NCI-H2171 (cell line): Measurements from ENCODE around the gene CACNA1E.

Experiments
- DNase-seq: peaks from one replicate; lab custom pipeline; 2025; lab: John Stamatoyannopoulos, UW

The CACNA1E gene

GRCh38 chr1:181680871-181681270, 197.6 kb downstream of the CACNA1E start:
- no peak for DNase-seq

GRCh38 chr1:181685211-181685610, 201.9 kb downstream of the CACNA1E start:
- no peak for DNase-seq

GRCh38 chr1:181701891-181702290, 218.6 kb downstream of the CACNA1E start:
- DNase-seq = no peak

GRCh38 chr1:181704546-181704945, 221.2 kb downstream of the CACNA1E start:
- DNase-seq = no peak

GRCh38 chr1:181711820-181712219, 228.5 kb downstream of the CACNA1E start:
- no peak for DNase-seq

GRCh38 chr1:181712711-181713110, 229.4 kb downstream of the CACNA1E start:
- no peak for DNase-seq

GRCh38 chr1:181714428-181714827, 231.1 kb downstream of the CACNA1E start:
- no peak for DNase-seq

- DNase-seq = no peak
Measured at GRCh38 chr1:181718034-181718433, 234.7 kb downstream of the CACNA1E start.

- no peak for DNase-seq
Measured at GRCh38 chr1:181726320-181727012, 243.1 kb downstream of the CACNA1E start.

- DNase-seq = no peak
Measured at GRCh38 chr1:181730606-181731005, 247.3 kb downstream of the CACNA1E start.

- DNase-seq = no peak
Measured at GRCh38 chr1:181732218-181732990, 249.1 kb downstream of the CACNA1E start.

- no peak for DNase-seq
Measured at GRCh38 chr1:181733486-181733885, 250.2 kb downstream of the CACNA1E start.

- no peak for DNase-seq
Measured at GRCh38 chr1:181737056-181737455, 253.7 kb downstream of the CACNA1E start.

- no peak for DNase-seq
Measured at GRCh38 chr1:181739214-181739613, 255.9 kb downstream of the CACNA1E start.

- DNase-seq = no peak
Measured at GRCh38 chr1:181742426-181742825, 259.1 kb downstream of the CACNA1E start.

- DNase-seq = no peak
Measured at GRCh38 chr1:181743878-181744312, 260.6 kb downstream of the CACNA1E start.

GRCh38 chr1:181746224-181746623, 262.9 kb downstream of the CACNA1E start:
- no peak for DNase-seq

- DNase-seq = no peak
Measured at GRCh38 chr1:181748013-181748412, 264.7 kb downstream of the CACNA1E start.

- DNase-seq = no peak
Measured at GRCh38 chr1:181754103-181754502, 270.8 kb downstream of the CACNA1E start.

GRCh38 chr1:181759481-181759880, 276.2 kb downstream of the CACNA1E start:
- DNase-seq = no peak

- no peak for DNase-seq
Measured at GRCh38 chr1:181763736-181764135, 280.4 kb downstream of the CACNA1E start.

GRCh38 chr1:181765451-181766026, 282.2 kb downstream of the CACNA1E start:
- DNase-seq = no peak
